ENCODE data around the gene ZDHHC22. TPM values are rescaled to one million over a fixed set of nuclear protein-coding genes. Genes with fewer than 3 reads are reported as not detected.

ZDHHC22 gene
- total and polyA plus RNA-seq, 2 experiments from 2014 or later: 17.6 to 32.1 TPM

- no peak overlapping the region for H2AFZ ChIP-seq
- no peak for ATAC-seq
- peaks cover 35% of the 10 kb centered on the region for H3K4me1 ChIP-seq (ENCODE audit: insufficient read depth)
- peaks cover 3% of the 10 kb centered on the region; the same call in 1 of the 2 replicates for H4K20me1 ChIP-seq (replicated peaks; ENCODE audit: insufficient read depth)
- no peak for DNase-seq (ENCODE audit: low spot score)
- H3K36me3 Mint-ChIP-seq (ENCODE audit: low read depth): no peaks in the 10 kb centered on the region
- H3K4me1 Mint-ChIP-seq: peaks cover 50% of the 10 kb centered on the region
- peaks cover 70% of the 10 kb centered on the region for H3K79me2 ChIP-seq (replicated peaks; ENCODE audit: insufficient read depth)
- no peaks in the 10 kb centered on the region; the same call in 2 of the 3 replicates for H3K9me3 Mint-ChIP-seq
- peak overlapping the region; percentile 63; the same call in 1 of the 2 replicates for H3K27ac Mint-ChIP-seq
- H3K9me2 ChIP-seq (ENCODE audit: insufficient read depth): no peaks in the 10 kb centered on the region
- peak overlapping the region; percentile 85 for H3K4me3 ChIP-seq
- no peak overlapping the region for H3K27ac ChIP-seq (ENCODE audit: low read depth)
- H3K27me3 ChIP-seq (ENCODE audit: insufficient read depth): no peaks in the 10 kb centered on the region
- peak overlapping the region; percentile 87 for H3K4me3 Mint-ChIP-seq
- no peak for TF ChIP-seq CREB1 (CRISPR knock-in tag; IDR thresholded peaks at IDR 0.05; ENCODE audit: low read depth)
- TF ChIP-seq EZH2 (IDR thresholded peaks at IDR 0.05; ENCODE audit: low read depth, unreplicated experiment): no peak
- H3K4me2 ChIP-seq: peak overlapping the region; percentile 91
- no peaks in the 10 kb centered on the region for H3K36me3 ChIP-seq (ENCODE audit: insufficient read depth)
- peaks cover 7% of the 10 kb centered on the region; the same call in 1 of the 2 replicates for H3F3A ChIP-seq (replicated peaks; ENCODE audit: low read depth)
- H3K27me3 Mint-ChIP-seq (ENCODE audit: insufficient read depth, low read depth, poor library complexity): peaks cover 8% of the 10 kb centered on the region
These were observed 42.0 kb downstream of the ZDHHC22 start for GRCh38 chr14:77099425-77100167.

- H3K4me2 ChIP-seq: peak overlapping the region; percentile 91
- H3F3A ChIP-seq (replicated peaks; ENCODE audit: low read depth): peaks cover 7% of the 10 kb centered on the region; the same call in 1 of the 2 replicates
- no peaks in the 10 kb centered on the region for H3K36me3 Mint-ChIP-seq (ENCODE audit: low read depth)
- H3K4me1 ChIP-seq (ENCODE audit: insufficient read depth): peaks cover 27% of the 10 kb centered on the region
- H3K27me3 ChIP-seq (ENCODE audit: insufficient read depth): no peaks in the 10 kb centered on the region
- H3K4me3 Mint-ChIP-seq: peak overlapping the region; percentile 87
- peaks cover 62% of the 10 kb centered on the region for H3K79me2 ChIP-seq (replicated peaks; ENCODE audit: insufficient read depth)
- peaks cover 3% of the 10 kb centered on the region; the same call in 1 of the 2 replicates for H4K20me1 ChIP-seq (replicated peaks; ENCODE audit: insufficient read depth)
- peak overlapping the region; percentile 71 for H3K27ac ChIP-seq (ENCODE audit: low read depth)
- peaks cover 8% of the 10 kb centered on the region for H3K27me3 Mint-ChIP-seq (ENCODE audit: insufficient read depth, low read depth, poor library complexity)
- peak; percentile 18 for ATAC-seq
- H3K36me3 ChIP-seq (ENCODE audit: insufficient read depth): no peaks in the 10 kb centered on the region
- H3K4me3 ChIP-seq: peak overlapping the region; percentile 85
- H3K9me2 ChIP-seq (ENCODE audit: insufficient read depth): no peaks in the 10 kb centered on the region
- peak overlapping the region; percentile 94 for H3K27ac Mint-ChIP-seq
- DNase-seq (ENCODE audit: low spot score): peak; percentile 55
- H3K4me1 Mint-ChIP-seq: peaks cover 43% of the 10 kb centered on the region
- no peak overlapping the region; the same call in 1 of the 2 replicates for H2AFZ ChIP-seq
- H3K9me3 Mint-ChIP-seq: no peaks in the 10 kb centered on the region; the same call in 2 of the 3 replicates
- TF ChIP-seq NANOG (IDR thresholded peaks at IDR 0.05; ENCODE audit: borderline replicate concordance) (no peak), ETS1 (IDR thresholded peaks at IDR 0.05) (no peak), ZNF331 (CRISPR knock-in tag; IDR thresholded peaks at IDR 0.05; ENCODE audit: low read depth) (no peak), EZH2phosphoT487 (IDR thresholded peaks at IDR 0.05; ENCODE audit: unreplicated experiment) (no peak), REST (IDR thresholded peaks at IDR 0.05; ENCODE audit: unreplicated experiment) (no peak), ZNF462 (CRISPR knock-in tag; IDR thresholded peaks at IDR 0.05) (no peak)
These were observed 42.9 kb downstream of the ZDHHC22 start for GRCh38 chr14:77098529-77099353.
